ENCODE measurements around the gene BEX2.
"Not testable (repeated sequence)": the region's sequence is repeated elsewhere in the genome, so short reads cannot be mapped to it uniquely, and the experiment has no call there.

BEX2 gene

DNA sequence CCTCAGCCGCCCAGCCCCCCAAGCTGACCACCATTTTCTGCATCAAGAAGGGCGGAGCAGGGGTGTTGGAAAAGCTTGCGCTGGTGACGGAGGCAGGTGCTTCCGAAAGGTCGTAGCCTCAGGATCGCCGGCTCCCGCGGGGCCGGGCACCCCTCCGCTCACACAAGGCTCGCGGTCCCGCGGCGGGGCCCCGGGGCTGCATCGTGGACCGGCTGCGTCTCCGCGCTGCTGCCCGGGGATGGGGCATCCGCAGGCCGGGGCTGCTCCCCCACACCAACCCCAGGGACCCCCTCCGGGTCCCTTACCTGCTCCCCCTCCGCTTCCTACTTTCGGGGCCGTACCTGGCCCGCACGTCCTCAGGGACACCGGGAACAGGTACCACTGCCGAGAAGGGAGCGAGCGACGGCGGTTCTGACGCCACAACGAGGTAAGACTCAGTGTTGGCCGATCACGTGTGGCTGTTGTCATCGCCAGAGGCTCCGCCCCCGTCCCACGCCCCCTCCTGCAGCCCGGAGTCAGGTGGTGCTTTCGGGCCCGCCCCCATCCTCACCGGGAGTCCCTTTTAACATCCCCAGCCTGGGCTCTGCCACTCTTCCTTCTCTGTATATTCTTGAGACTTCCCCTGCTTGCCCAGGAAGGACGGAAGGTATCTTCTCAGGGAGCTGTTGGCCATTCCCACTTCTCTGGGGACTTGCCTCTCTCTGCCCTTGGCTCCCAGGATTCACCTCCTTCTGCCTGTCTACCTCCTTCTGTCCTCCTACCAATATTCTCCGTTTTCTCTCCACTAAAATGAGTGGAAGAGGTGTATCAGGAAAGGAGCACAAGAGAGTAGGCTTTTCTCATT, at the start of gene BEX2:
Gene BEX2 (minus strand): TSS at position 436 of the 844 bp plus-strand sequence. CDS start 1,014 bp downstream, outside the sequence.
- DNase-seq, result peak; percentile 89 to 91

DNA sequence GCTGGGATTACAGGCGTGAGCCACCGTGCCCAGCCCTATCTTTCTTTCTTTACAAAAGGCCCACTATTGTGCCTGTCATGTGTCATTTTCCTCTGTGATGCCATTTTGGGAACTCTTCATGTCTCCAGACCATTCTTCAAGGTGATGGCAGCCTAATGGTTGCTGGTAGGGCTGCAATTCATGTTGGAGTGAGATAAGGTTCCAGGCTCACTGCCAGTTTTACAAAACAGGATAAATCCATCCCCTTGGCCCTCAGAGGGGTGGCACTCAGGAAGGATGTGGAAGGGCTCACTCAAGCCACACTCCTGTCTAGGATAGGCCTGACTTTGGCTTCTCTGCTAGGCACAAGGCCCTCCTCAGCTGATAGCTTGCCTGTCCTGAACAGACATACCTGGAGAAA, 49.3 kb upstream of the BEX2 start:
- no peak for DNase-seq

DNA sequence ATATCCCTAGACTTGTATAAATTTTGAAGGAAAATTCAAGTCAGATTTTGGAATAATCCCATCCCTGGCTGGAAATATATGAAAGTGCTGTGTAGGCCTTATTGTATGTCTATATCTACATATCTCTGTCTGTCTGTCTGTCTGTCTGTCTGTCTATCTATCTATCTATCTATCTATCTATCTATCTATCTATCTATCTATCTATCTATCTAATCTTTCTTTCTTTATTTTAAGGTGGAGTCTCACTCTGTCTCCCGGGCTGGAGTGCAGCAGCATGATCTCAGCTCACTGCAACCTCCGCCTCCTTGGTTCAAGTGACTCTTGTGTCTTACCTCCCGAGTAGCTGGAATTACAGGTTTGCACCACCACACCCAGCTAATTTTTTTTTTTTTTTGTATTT, 48.8 kb upstream of the BEX2 start:
- not testable (repeated sequence) for DNase-seq

DNA sequence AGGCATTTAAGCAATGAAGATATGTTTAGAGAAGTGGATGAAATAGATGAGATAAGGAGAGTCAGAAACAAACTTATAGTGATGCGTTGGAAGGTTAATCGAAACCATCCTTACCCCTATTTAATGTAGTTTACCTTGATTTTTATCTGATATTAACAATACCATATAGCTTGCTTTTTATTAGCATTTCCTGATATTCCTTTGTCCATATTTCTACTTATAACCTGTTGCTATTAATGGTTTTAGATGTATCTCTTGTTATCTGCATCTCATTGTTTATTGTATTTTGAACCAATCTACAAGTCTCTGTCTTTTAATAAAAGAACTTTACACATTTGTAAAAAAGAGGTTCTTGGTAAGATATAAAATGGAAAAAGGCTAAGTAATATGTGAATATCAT, 47.1 kb upstream of the BEX2 start:
- DNase-seq, result no peak

DNA sequence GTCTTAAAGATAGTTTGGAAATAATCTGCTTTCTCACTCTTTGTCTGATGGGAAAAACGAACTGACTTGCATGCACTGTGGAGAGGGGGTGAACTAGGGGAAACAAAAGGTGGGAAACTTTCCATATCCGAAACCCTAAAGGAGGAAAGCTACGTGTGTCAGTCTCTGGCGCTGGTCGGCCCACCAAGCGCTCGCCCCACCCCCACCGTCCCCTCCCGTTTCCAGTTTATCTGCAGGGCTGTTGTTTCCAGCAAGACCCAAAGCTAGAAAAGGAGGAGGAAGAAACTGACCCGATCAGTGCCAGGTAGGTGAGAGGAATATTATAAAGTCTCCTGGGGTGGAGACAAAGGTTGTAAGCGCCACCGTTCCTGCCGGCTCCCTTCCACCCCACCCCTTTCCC, 46.1 kb upstream of the BEX2 start:
- DNase-seq, result peak in 1 of 2 experiments; percentile 24

DNA sequence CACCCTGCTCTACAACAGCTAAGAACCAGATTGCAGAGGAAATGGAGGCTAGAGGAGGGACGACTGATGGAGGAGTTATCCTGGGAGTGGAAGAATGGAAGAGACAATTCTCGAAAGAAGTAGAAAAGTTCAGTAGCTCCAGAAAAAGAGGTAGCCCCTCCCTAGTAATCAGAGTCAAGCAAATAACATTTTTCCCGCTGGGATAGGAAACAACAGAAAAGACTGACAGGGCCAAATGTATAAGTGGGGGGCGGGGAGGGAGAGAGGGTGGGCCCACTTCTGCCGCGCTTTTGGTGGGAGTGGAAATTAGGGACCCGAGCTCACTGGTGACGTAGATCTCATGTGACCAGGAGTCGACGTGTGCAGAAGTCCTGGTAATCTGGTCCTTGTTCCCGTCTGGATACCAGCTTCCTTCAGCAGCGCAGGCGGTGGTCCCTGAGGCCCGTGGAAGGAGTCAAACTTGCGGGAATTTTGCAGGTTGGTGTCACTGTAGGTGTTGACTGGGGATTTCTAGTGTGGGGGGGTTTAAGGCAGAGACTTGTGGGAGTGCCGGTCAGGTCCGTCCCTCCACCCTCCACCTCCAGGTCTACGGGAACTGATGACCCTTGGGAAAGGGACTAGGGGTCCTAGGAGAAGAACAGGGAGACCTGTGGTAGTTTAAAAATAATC, 45.5 kb upstream of the BEX2 start, which contains the start of gene TCEAL9:
Gene TCEAL9 (plus strand): TSS at position 377 of the 669 bp plus-strand sequence. CDS start 1,179 bp downstream, outside the sequence.
- peak; percentile 83 to 88 for DNase-seq

DNA sequence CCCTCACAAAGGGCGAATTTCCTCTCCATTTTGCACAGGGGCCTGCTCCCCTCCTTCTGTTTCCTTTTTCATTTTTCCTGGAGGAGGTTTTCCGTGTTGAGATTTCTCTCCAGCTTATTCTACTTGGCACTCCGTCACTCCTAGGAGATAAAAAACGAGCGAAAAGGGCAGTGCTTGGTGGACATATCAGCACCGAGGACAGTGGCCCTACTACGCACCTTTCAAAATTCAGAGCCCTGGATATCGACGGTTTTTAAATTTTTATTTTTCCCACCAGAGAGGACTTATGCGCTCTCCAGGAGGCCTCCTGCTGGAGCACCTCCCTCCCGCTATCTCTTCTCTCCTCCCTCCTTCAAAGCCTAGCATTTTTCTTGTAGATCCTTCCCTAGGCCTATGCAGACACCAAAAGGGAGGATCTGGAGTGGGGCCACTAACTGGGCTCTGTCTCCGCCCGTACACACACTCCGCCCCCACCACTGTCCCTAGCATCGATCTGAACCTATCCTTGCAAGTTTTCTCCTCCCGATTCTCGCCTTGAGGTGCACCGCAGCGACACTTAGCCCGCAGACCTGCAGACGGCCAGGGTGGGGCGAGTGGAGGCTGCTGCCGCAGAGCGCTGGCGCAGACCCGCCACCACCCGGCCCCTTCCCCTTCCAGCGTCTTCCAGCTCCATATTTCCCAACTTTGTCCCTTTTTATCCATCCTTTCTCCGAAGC, 37.0 kb upstream of the BEX2 start:
- no peak for DNase-seq

DNA sequence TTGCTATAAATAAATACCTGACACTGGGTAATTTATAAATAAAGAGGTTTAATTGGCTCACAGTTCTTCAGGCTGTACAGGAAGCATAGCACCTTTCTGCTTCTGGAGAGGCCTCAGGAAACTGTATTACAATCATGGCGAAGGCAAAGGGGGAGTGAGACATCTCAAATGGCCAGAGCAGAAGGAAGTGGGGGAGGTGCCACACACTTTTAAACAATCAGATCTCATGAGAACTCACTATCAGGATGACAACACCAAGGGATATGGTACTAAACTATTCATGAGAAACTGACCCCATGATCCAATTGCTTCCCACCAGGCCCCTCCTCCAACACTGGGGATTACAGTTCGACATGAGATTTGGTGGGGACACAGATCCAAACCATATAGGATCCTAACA, 33.8 kb upstream of the BEX2 start:
- DNase-seq, result no peak

DNA sequence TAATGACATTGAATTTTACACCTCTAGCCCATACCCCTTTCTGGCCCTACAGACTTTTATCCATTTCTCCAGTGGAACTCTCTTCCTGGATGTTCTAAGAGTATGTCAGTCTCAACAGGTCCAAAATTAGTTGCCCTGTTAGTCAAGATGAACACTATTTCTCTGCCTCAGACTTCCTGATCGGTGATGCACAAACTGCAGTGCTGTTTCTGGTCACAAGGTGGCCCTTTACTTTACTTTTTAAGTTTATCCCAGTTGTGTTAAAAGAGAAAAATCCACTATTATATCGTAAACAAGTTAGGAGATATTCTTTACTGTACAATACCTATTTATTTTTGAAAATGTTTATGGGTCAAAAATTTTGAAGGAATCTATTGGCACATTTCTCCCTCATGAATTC, 32.3 kb upstream of the BEX2 start:
- DNase-seq, result peak; percentile 10 to 21

DNA sequence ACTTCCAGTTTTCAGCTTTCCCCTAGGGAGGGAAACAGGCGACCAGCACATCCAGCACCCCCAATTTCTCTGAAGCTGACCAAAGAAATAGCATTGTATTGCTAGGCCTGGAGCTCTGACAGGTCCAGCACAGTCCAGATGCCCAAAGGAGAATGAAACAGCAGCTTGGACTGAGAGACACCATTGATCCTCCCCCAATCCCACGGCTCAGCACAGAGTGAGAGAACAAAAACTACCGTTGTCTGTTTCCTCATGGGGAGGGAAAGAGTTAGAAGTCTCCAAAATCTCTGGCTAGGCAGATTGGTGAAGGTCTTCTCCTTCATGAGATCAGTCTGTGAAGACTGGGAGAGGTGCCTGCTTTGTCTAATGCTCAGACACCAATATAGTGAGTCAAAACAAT, 27.9 kb upstream of the BEX2 start:
- DNase-seq, result no peak

DNA sequence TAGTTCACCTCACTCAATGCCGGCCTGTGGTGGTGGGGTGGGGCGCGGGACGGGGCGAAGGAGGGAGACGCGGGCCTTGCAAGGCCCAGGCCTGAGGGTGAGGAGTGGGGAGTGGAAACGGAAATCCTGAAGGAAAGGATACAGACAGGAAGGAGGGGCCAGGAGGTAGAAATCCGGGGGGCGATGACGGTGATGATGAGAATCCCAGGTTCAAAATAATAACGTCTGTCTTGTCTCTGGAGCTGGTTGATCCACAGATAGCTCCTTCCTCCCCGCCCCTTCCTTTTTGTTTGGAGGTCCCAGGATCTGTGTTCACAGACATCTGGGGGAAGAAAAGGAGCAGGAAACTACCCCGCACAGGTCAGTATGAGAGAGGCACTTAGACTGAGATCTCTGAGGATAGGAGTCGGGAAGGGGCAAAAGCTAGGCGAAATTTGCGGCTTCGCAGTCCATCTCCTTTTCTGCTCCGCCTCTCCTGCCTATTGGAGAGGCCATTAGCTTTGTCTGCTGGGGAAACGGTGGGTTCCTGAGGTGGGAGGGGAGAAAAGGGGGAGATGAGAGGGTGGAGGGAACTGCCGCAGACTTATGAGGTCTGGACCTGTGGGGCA, 20.0 kb upstream of the BEX2 start:
- DNase-seq, result no peak

DNA sequence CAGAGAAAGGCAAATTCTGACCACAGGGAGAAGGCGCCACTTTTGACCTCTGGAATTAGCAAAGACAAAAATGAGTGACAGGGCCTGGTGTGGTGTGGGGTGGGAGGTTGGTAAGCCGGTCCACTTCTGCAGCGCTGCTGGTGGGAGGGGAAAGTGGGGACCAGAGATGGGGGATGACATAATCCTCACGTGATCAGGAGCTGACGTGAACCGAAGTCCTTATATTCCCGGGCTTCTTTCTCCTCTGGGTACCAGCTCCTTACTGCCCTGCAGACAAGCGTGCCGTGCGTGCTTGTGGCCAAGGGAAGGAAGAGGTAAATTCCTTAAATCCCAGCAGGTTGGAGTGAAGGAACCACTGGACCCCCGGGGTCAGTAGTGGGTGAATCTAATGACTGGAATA, 19.2 kb upstream of the BEX2 start, which contains the start of gene TCEAL7:
Gene TCEAL7 (plus strand): TSS at position 249 of the 400 bp plus-strand sequence. CDS start 1,165 bp downstream, outside the sequence.
- DNase-seq, result no peak

DNA sequence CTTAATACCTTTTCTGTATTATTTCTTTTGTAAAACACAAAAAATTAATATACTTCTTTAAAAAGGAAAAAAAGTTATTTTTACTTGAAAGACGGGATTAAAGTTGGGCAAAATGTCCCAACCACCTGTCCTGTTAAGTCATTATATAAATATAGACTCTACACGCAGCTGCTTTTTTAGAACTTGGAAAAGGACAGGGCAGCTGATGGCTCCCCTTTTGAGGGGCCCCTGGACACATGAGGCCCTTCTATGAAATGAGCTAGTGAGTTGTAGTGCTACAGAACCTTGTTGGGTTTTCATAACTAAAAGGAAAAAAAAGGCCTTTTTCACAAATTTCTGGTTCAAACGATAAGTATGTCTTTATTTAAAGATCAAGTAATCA, 600 bp upstream of the BEX2 start:
- DNase-seq, result no peak

DNA sequence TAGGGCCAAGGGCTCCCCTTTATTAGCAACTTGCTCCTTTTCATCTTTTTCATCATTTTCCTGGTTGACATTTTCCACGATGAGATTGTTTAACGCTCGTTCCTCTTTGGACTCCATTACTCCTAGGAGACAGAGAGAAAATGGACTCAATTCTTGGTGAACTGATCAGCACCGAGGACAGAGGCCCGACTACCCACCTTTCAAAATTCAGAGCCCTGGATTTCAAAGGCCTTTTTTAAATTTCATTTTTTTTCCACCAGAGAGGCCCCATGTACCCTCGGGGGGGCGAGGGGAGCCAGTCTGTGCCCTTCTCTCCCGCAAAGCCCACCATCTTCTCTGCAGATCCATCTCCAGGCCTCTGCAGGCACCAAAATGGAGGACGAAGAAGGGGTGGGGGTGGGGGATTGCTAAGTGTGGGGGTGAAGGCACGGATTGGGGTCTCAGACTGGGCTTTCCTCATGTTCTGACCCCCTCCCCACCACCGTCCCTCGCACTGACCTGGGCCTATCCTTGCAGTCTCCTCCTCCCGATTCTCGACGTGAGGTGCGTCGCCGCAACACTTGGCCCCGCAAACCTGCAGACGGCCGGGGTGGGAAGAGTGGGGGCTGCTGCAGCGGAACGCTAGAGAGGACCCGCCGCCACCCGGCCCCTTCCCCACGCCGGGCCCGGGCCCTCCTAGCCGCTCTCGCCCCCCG, 783 bp downstream of the BEX2 start:
- peak in 1 of 2 experiments; percentile 11 for DNase-seq

DNA sequence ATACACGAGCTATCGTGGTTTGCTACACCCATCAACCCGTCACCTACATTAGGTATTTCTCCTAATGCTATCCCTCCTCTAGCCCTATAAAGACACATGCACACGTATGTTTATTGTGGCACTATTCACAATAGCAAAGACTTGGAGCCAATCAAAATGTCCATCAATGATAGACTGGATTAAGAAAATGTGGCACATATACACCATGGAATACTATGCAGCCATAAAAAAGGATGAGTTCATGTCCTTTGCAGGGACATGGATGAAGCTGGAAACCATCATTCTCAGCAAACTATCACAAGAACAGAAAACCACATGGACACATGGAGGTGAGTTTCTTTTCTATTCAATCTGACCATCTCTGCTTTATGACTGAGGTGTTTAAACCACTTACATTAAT, 5.1 kb downstream of the BEX2 start:
- not testable (repeated sequence) for DNase-seq

DNA sequence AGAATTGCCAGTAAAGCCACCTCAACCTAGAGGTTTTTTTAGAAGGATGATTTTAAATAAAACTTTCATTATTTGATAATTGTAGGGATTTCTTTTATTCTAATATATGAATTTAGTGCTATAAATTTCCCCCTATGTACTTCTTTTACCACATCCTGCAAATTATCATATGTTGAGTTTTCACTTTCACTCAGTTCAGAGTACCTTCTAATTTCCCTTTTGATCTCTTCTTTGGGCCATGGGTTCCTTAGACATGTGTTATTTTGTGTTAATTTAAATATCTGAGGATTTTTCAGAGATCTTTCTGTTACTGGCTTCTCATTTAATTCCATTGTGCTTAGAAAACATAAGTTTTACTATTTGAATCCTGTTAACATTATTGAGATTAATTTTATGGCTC, 6.1 kb downstream of the BEX2 start:
- DNase-seq, result no peak

DNA sequence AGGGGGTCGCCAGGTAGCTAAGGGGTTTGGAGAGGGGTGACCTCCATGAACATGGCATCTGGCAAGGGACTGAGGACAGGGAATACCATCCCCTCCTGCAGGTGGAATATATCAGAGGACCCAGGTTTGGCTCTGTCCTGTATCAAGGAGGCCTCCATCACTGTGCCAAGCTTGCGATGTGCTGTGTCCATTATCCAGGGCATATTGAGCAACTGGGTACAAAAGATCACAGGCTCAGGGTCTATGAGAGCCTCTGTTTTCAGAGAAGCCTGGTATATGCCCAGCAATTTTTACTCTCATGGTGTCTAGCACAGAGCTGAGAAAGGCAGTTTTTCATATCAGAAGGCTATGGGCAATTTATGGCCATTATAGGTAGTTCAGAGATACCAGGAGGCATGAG, 17.7 kb downstream of the BEX2 start:
- no peak for DNase-seq

DNA sequence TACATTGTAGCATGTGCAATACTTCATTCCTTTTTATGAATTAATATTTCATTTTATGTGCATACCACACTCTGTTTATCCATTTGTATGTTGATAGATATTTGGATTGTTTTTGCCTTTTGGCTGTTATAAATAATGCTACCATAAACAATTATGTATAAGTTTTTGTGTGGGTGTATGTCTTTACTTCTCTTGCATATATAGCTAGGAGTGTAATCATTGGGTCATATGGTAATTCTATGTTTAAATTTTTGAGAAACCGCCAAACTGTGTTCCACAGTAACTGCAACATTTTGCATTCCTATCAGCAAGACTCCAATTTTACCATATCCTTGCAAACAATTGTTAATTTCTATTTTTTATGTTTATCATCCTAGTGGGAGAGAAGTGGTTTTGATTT, 31.2 kb downstream of the BEX2 start:
- DNase-seq, result no peak

DNA sequence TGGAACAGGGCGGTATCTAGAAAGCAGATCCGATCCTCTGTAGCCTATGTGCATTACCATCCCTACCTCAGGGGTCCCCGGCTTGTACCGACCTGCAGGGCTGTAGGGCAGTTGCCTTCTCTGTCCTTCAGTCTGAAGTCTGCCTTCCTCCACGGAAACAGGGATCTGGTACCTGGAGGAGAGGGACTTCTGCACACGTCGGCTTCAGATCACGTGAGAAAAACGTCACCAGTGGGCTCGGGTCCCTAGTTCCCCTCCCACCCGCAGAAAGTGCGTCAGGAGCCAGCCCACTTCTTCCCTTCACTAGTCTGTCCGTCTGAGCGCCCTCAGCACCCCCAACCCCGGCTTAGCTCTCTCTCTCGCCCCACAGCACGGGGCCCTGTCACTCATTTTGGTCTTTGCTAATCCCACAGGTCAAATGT, 34.2 kb downstream of the BEX2 start, which contains the start of gene TCEAL5:
Gene TCEAL5 (minus strand): TSS at position 170 of the 422 bp plus-strand sequence. CDS start 2,187 bp downstream, outside the sequence.
- DNase-seq, result peak; percentile 56 to 78

DNA sequence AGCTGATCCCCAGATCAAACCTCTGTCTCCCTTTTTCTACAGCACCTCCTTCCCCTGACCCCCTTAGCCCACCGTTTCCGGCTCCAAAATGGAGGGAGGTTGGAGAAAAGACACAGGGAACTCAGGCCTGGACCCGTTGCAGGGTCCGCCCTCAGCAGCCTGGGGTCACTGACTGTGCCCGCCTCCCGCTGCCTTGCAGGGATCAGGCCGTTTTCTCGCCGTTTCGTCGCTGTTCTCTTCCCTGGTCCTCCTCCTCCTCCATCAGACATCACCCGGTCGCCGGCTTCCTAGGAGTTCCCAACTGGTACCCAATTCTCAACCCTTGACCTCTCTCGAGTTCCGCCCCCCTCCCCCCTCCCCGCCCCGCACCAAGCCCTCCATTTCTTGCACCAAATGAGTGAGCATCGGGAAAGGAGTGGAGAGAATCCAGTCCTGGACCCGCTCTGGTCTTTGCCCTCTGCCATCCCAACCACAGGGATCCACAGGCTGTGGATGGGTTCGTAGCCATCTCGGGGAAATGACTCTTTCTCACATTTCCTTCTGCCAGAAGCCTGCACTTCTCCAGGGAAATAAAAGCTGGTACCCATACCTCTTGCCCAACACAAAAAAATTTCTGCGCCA, 34.7 kb downstream of the BEX2 start:
- DNase-seq, result no peak

DNA sequence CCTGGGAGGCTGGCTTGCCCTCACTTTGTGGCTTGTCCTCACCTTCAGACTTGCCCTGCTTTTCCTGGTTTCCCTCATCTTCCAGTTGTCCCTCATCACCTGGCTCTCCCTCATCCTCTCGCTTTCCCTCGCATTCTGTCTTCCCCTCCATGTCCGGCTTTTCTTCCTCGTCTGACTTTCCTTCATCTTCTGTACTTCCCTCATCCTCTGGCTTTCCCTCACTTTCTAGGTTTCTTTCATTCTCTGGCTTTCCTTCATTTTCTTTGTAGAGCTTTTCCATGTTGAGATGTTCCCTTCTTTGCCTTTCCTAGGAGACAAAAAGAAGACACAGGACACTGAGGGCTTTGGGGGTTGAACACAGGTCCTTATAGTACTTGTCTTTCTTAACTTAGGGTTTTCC, 36.5 kb downstream of the BEX2 start:
- DNase-seq, result no peak
